Measurements from ENCODE around the gene NAALADL1.

DNA sequence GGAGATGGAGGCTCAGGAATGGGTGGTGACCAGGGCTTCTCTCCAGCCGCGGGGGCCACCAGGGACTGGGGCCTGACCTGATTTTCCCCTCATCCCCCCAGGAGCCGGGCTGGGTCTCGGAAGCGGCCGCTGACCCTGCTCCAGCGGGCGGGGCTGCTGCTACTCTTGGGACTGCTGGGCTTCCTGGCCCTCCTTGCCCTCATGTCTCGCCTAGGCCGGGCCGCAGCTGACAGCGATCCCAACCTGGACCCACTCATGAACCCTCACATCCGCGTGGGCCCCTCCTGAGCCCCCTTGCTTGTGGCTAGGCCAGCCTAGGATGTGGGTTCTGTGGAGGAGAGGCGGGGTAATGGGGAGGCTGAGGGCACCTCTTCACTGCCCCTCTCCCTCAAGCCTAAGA, 29.5 kb upstream of the NAALADL1 start:
- TF ChIP-seq, protein P1, sequence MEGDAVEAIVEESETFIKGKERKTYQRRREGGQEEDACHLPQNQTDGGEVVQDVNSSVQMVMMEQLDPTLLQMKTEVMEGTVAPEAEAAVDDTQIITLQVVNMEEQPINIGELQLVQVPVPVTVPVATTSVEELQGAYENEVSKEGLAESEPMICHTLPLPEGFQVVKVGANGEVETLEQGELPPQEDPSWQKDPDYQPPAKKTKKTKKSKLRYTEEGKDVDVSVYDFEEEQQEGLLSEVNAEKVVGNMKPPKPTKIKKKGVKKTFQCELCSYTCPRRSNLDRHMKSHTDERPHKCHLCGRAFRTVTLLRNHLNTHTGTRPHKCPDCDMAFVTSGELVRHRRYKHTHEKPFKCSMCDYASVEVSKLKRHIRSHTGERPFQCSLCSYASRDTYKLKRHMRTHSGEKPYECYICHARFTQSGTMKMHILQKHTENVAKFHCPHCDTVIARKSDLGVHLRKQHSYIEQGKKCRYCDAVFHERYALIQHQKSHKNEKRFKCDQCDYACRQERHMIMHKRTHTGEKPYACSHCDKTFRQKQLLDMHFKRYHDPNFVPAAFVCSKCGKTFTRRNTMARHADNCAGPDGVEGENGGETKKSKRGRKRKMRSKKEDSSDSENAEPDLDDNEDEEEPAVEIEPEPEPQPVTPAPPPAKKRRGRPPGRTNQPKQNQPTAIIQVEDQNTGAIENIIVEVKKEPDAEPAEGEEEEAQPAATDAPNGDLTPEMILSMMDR (IDR thresholded peaks at IDR 0.05): no peak
- TF ChIP-seq POLR2A (IDR thresholded peaks at IDR 0.05): no peak
- TF ChIP-seq EP300 (IDR thresholded peaks at IDR 0.05): no peak
